HCT116 (cell line): ENCODE data around the gene CDHR5. TPM values are rescaled to one million over a fixed set of nuclear protein-coding genes. Genes with fewer than 3 reads are reported as not detected.

Experiments used
- ATAC-seq: fragments of 200-7000 bp; cut with Tn5 transposase; 2 replicates; pipeline ENCODE4 v1.9.1; 2020; ENCODE audit warnings: mild to moderate bottlenecking, moderate library complexity
- BruUV-seq: library from RNA; stranded (reverse); fragments of 400-500 nt; replicated peaks from 2 replicates; lab custom pipeline; 2021; lab: Mats Ljungman, UMichigan
- CTCF ChIA-PET: fragments of 300-600 bp; sonication (Branson Sonifier 250); formaldehyde crosslinking; loops from one replicate; lab custom pipeline; 2021; ENCODE audit warnings: antibody characterized with exemption; lab: Charles Lee
- POLR2A ChIA-PET: fragments of 300-600, 350-600 bp; sonication (Branson Sonifier 250); formaldehyde crosslinking; loops from one replicate; lab custom pipeline; 2021; ENCODE audit warnings: antibody characterized with exemption; lab: Charles Lee
- RAD21 ChIA-PET, 2 experiments: fragments of 300-600 bp; sonication (Branson Sonifier 250); formaldehyde crosslinking; loops; one replicate each; lab custom pipeline; 2023; ENCODE audit warnings: low total read pairs in 2 of 2; ENCODE audit not compliant: uncharacterized antibody in 2 of 2, unreplicated experiment in 2 of 2, low non-redundant PET in 1 of 2; lab: Charles Lee
- DNase-seq: peaks from one replicate; pipeline ENCODE4 v3.0.0-alpha.2; 2010; ENCODE audit warnings: low read depth, low spot score
- H2AFZ ChIP-seq: fragments of 200-600 bp; shearing (Covaris generic), sonication (generic); 2 replicates; pipeline ENCODE4 v1.6.1; 2017; ENCODE audit warnings: low read depth, mixed run types, mixed read lengths, antibody characterized with exemption, low read length; ENCODE audit not compliant: poor library complexity, severe bottlenecking
- H3K27ac ChIP-seq: 2 replicates; pipeline ENCODE4 v1.5.1; 2012; ENCODE audit warnings: low read depth, low read length
- H3K27me3 ChIP-seq: fragments of 200-600 bp; sonication (generic); 2 replicates; pipeline ENCODE4 v1.6.1; 2016; ENCODE audit warnings: mixed run types, low read length, mixed read lengths; ENCODE audit not compliant: insufficient read depth
- H3K36me3 ChIP-seq, 2 experiments: fragments of 200-500 bp in 1 of 2; fragments of 200-600 bp in 1 of 2; sonication (Bioruptor generic) in 1 of 2; sonication (generic) in 1 of 2; 2 replicates each; pipeline versions ENCODE4 v1.5.1 to v1.6.1; 2014 to 2016; ENCODE audit warnings: low read length in 2 of 2, inconsistent platforms in 1 of 2, mixed read lengths in 1 of 2, mixed run types in 1 of 2; ENCODE audit not compliant: insufficient read depth in 2 of 2, control insufficient read depth in 1 of 2
- H3K4me1 ChIP-seq, 2 experiments: fragments of 200-600 bp in 1 of 2; sonication (generic) in 1 of 2; 2 replicates each; pipeline versions ENCODE4 v1.5.1 to v1.6.1; 2012 to 2017; ENCODE audit warnings: low read length in 2 of 2, inconsistent platforms in 1 of 2, mild to moderate bottlenecking in 1 of 2, mixed read lengths in 1 of 2, mixed run types in 1 of 2, moderate library complexity in 1 of 2; ENCODE audit not compliant: insufficient read depth in 2 of 2, control insufficient read depth in 1 of 2
- H3K4me2 ChIP-seq: fragments of 200-600 bp; sonication (generic); 2 replicates; pipeline ENCODE4 v1.6.1; 2017; ENCODE audit warnings: mixed run types, low read length, mixed read lengths
- H3K4me3 ChIP-seq, 2 experiments: fragments of 200-600 bp in 1 of 2; sonication (generic) in 1 of 2; replicated peaks in 1 of 2; 2 replicates each; pipeline ENCODE4 v1.5.1; 2011 to 2016; ENCODE audit warnings: low read length in 2 of 2, control low read depth in 1 of 2, low read depth in 1 of 2, mild to moderate bottlenecking in 1 of 2, mixed read lengths in 1 of 2, mixed run types in 1 of 2
- H3K79me2 ChIP-seq: fragments of 200-600 bp; sonication (generic); 2 replicates; pipeline ENCODE4 v1.6.1; 2017; ENCODE audit warnings: mild to moderate bottlenecking, mixed run types, low read length, moderate library complexity, mixed read lengths; ENCODE audit not compliant: insufficient read depth
- H3K9ac ChIP-seq: fragments of 200-600 bp; sonication (generic); 2 replicates; pipeline ENCODE4 v1.6.1; 2016; ENCODE audit warnings: low read length, mixed read lengths
- H3K9me2 ChIP-seq: fragments of 200-600 bp; sonication (generic), shearing (Covaris generic); 2 replicates; pipeline ENCODE4 v1.6.1; 2017; ENCODE audit warnings: mixed run types, mild to moderate bottlenecking, moderate library complexity; ENCODE audit not compliant: insufficient read depth
- H3K9me3 ChIP-seq, 2 experiments: fragments of 200-500 bp in 1 of 2; fragments of 200-600 bp in 1 of 2; sonication (Bioruptor generic) in 1 of 2; sonication (generic) in 1 of 2; 2 replicates each; pipeline ENCODE4 v1.6.1; 2014 to 2017; ENCODE audit warnings: low read length in 2 of 2, mixed read lengths in 2 of 2, inconsistent platforms in 1 of 2, low read depth in 1 of 2, mild to moderate bottlenecking in 1 of 2, mixed run types in 1 of 2, moderate library complexity in 1 of 2; ENCODE audit not compliant: control insufficient read depth in 1 of 2, insufficient read depth in 1 of 2
- H4K20me1 ChIP-seq: fragments of 200-600 bp; sonication (generic), shearing (Covaris generic); 2 replicates; pipeline ENCODE4 v1.6.1; 2017; ENCODE audit warnings: mixed run types, mild to moderate bottlenecking, moderate library complexity; ENCODE audit not compliant: insufficient read depth
- ATF3 ChIP-seq: IDR thresholded peaks from 2 replicates; pipeline ENCODE4 v1.6.1; 2012
- CBX3 ChIP-seq: IDR thresholded peaks from 2 replicates; pipeline ENCODE4 v1.6.1; 2012; ENCODE audit warnings: low read depth
- CEBPB ChIP-seq: IDR thresholded peaks from 2 replicates; pipeline ENCODE4 v1.6.1; 2012; ENCODE audit warnings: low read depth
- ELF1 ChIP-seq: IDR thresholded peaks from 2 replicates; pipeline ENCODE4 v1.6.1; 2012; ENCODE audit warnings: low read depth, borderline replicate concordance
- EZH2 ChIP-seq: fragments of 200-600 bp; sonication (generic); IDR thresholded peaks from 2 replicates; pipeline ENCODE4 v1.6.1; 2017; ENCODE audit warnings: antibody characterized with exemption, mixed run types
- FOSL1 ChIP-seq: IDR thresholded peaks from 2 replicates; pipeline ENCODE4 v1.6.1; 2012; ENCODE audit warnings: low read depth
- JUND ChIP-seq: IDR thresholded peaks from 2 replicates; pipeline ENCODE4 v1.6.1; 2012
- MAX ChIP-seq: IDR thresholded peaks from 2 replicates; pipeline ENCODE4 v1.6.1; 2012
- POLR2A ChIP-seq: IDR thresholded peaks from 2 replicates; pipeline ENCODE4 v1.7.0; 2011; ENCODE audit warnings: borderline replicate concordance; ENCODE audit not compliant: insufficient read depth, insufficient read length; ENCODE audit errors: extremely low read depth
- RAD21 ChIP-seq: IDR thresholded peaks from 2 replicates; pipeline ENCODE4 v1.6.1; 2012; ENCODE audit warnings: low read depth, mild to moderate bottlenecking
- SIN3A ChIP-seq: IDR thresholded peaks from 2 replicates; pipeline ENCODE4 v1.6.1; 2012; ENCODE audit warnings: low read depth
- SRF ChIP-seq: IDR thresholded peaks from 2 replicates; pipeline ENCODE4 v1.6.1; 2012; ENCODE audit warnings: low read depth
- TCF7L2 ChIP-seq: IDR thresholded peaks from 2 replicates; pipeline ENCODE4 v1.7.0; 2011; ENCODE audit warnings: borderline replicate concordance, inconsistent platforms; ENCODE audit not compliant: insufficient read depth, insufficient read length; ENCODE audit errors: extremely low read depth
- YY1 ChIP-seq: IDR thresholded peaks from 2 replicates; pipeline ENCODE4 v1.6.1; 2011; ENCODE audit warnings: low read length, low read depth, moderate library complexity, mild to moderate bottlenecking; ENCODE audit not compliant: insufficient replicate concordance; ENCODE audit errors: extremely low read depth
- ZFX ChIP-seq: fragments of 450-650 bp; IDR thresholded peaks from 2 replicates; pipeline ENCODE4 v1.6.1; 2017
- ZNF274 ChIP-seq: fragments of 200-500 bp; sonication (Bioruptor generic); IDR thresholded peaks from 2 replicates; pipeline ENCODE4 v1.6.1; 2014; ENCODE audit warnings: mild to moderate bottlenecking, low read depth, low read length, inconsistent platforms
- intact Hi-C: fragments of 100-400 bp; cut with micrococcal nuclease; formaldehyde crosslinking; loops from 2 replicates; pipeline ENCODE4 v1.10.0; 2022
- total RNA-seq: library from RNA; stranded (reverse); gene quantifications from one replicate; pipeline ENCODE4 v1.2.1, GENCODE V29; 2021; ENCODE audit not compliant: unreplicated experiment
- TF ChIP-seq, protein P1 (sequence below): IDR thresholded peaks from 2 replicates; pipeline ENCODE4 v1.6.1; 2012; ENCODE audit warnings: low read depth
- TF ChIP-seq, protein P2 (sequence below): IDR thresholded peaks from 2 replicates; pipeline ENCODE4 v1.6.1; 2011; ENCODE audit warnings: mild to moderate bottlenecking, low read length, moderate library complexity; ENCODE audit not compliant: insufficient replicate concordance; ENCODE audit errors: extremely low read depth
- TF ChIP-seq, protein P3 (sequence below), 3 experiments: fragments of 200-600 bp in 1 of 3; sonication (generic) in 1 of 3; IDR thresholded peaks in 2 of 3; conservative IDR thresholded peaks in 1 of 3; 2 replicates each; pipeline ENCODE4 v1.5.1; 2012 to 2017; ENCODE audit warnings: low read depth in 2 of 3, low read length in 2 of 3, antibody characterized with exemption in 1 of 3, borderline replicate concordance in 1 of 3, control low read depth in 1 of 3, mild to moderate bottlenecking in 1 of 3, mixed read lengths in 1 of 3, mixed run types in 1 of 3, moderate library complexity in 1 of 3; ENCODE audit not compliant: insufficient read depth in 1 of 3

The CDHR5 gene
- total RNA-seq, 1 experiment from 2014 or later: not detected

GRCh38 chr11:608791-609251 lies 15.9 kb downstream of the CDHR5 start:
- POLR2A ChIA-PET: no interaction called here
- H3K27me3 ChIP-seq: no peaks in the 10 kb centered on the region
- TF ChIP-seq SIN3A (no peak), ZFX (no peak), EZH2 (no peak), CBX3 (no peak), ZNF274 (no peak), YY1 (no peak), POLR2A (no peak), ATF3 (no peak), ELF1 (no peak), FOSL1 (no peak), CEBPB (no peak), SRF (no peak), MAX (no peak), TCF7L2 (no peak), RAD21 (no peak), JUND (no peak)
- TF ChIP-seq, protein P1, sequence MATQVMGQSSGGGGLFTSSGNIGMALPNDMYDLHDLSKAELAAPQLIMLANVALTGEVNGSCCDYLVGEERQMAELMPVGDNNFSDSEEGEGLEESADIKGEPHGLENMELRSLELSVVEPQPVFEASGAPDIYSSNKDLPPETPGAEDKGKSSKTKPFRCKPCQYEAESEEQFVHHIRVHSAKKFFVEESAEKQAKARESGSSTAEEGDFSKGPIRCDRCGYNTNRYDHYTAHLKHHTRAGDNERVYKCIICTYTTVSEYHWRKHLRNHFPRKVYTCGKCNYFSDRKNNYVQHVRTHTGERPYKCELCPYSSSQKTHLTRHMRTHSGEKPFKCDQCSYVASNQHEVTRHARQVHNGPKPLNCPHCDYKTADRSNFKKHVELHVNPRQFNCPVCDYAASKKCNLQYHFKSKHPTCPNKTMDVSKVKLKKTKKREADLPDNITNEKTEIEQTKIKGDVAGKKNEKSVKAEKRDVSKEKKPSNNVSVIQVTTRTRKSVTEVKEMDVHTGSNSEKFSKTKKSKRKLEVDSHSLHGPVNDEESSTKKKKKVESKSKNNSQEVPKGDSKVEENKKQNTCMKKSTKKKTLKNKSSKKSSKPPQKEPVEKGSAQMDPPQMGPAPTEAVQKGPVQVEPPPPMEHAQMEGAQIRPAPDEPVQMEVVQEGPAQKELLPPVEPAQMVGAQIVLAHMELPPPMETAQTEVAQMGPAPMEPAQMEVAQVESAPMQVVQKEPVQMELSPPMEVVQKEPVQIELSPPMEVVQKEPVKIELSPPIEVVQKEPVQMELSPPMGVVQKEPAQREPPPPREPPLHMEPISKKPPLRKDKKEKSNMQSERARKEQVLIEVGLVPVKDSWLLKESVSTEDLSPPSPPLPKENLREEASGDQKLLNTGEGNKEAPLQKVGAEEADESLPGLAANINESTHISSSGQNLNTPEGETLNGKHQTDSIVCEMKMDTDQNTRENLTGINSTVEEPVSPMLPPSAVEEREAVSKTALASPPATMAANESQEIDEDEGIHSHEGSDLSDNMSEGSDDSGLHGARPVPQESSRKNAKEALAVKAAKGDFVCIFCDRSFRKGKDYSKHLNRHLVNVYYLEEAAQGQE: no peak
- TF ChIP-seq, protein P2, sequence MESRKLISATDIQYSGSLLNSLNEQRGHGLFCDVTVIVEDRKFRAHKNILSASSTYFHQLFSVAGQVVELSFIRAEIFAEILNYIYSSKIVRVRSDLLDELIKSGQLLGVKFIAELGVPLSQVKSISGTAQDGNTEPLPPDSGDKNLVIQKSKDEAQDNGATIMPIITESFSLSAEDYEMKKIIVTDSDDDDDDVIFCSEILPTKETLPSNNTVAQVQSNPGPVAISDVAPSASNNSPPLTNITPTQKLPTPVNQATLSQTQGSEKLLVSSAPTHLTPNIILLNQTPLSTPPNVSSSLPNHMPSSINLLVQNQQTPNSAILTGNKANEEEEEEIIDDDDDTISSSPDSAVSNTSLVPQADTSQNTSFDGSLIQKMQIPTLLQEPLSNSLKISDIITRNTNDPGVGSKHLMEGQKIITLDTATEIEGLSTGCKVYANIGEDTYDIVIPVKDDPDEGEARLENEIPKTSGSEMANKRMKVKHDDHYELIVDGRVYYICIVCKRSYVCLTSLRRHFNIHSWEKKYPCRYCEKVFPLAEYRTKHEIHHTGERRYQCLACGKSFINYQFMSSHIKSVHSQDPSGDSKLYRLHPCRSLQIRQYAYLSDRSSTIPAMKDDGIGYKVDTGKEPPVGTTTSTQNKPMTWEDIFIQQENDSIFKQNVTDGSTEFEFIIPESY: no peak
- TF ChIP-seq, protein P3, sequence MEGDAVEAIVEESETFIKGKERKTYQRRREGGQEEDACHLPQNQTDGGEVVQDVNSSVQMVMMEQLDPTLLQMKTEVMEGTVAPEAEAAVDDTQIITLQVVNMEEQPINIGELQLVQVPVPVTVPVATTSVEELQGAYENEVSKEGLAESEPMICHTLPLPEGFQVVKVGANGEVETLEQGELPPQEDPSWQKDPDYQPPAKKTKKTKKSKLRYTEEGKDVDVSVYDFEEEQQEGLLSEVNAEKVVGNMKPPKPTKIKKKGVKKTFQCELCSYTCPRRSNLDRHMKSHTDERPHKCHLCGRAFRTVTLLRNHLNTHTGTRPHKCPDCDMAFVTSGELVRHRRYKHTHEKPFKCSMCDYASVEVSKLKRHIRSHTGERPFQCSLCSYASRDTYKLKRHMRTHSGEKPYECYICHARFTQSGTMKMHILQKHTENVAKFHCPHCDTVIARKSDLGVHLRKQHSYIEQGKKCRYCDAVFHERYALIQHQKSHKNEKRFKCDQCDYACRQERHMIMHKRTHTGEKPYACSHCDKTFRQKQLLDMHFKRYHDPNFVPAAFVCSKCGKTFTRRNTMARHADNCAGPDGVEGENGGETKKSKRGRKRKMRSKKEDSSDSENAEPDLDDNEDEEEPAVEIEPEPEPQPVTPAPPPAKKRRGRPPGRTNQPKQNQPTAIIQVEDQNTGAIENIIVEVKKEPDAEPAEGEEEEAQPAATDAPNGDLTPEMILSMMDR (IDR thresholded peaks at IDR 0.05 in 2 of 3, conservative IDR thresholded peaks at IDR 0.05 in 1 of 3; ENCODE audit: borderline replicate concordance in 1 of 3, insufficient read depth in 1 of 3, low read depth in 2 of 3, low read length in 2 of 3): no peak
- no peaks in the 10 kb centered on the region for H3K9me2 ChIP-seq
- ATAC-seq (no peak), DNase-seq (no peak)
- RAD21 ChIA-PET: no interaction called here
- H3K4me1 ChIP-seq: peaks cover 7 to 16% of the 10 kb centered on the region in 2 experiments
- intact Hi-C loops: no loop called here
- H4K20me1 ChIP-seq: peaks cover 9% of the 10 kb centered on the region; the same call in 1 of the 2 replicates
- H3K9ac ChIP-seq: no peak overlapping the region
- H3K79me2 ChIP-seq: peaks cover 14% of the 10 kb centered on the region; the same call in 1 of the 2 replicates
- H3K27ac ChIP-seq: no peak overlapping the region
- peaks cover 41 to 54% of the 10 kb centered on the region in 2 experiments; a peak in 3 of 4 replicates for H3K36me3 ChIP-seq
- TSS peak; percentile 15 for BruUV-seq
- no peaks in the 10 kb centered on the region for H3K9me3 ChIP-seq
- CTCF ChIA-PET: no interaction called here
- H3K4me2 ChIP-seq: no peak overlapping the region
- H2AFZ ChIP-seq: no peak overlapping the region
- H3K4me3 ChIP-seq: no peak overlapping the region
